GM18526 (cell line): ENCODE results near the gene ZNF319.

ENCODE experiments used
- POLR2A ChIP-seq: IDR thresholded peaks from 3 replicates; pipeline ENCODE4 v1.6.1; 2011; ENCODE audit not compliant: insufficient read length; ENCODE audit errors: extremely low read depth

Gene ZNF319

DNA sequence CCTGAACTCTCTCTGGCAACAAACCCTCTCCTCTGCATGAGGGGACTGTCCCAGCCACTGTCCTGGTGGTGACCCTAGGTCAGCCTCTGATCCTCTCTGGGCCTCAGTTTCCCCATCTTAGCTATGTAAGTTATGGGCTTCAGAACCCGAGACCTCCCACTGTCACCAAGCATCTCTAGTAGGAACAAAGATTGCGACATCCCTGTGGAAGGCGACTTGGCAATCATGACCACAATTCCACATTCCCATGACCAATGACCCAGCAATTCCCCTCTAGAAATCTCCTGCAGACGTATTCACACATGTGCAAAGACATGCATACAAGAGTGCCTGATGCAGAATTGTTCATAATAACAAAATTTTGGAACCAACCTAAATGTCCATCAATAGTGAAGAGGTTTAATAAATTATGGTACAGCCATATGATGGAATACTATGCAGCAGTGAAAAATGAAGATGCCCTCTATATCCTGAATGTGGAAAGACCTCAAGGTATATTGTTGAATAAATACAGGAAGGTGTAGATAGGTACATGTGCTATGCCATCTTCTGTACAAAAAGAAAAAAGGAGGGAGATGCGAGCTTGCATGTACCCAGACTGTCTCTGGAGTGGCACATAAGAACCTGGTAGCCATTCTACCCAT, 50.8 kb downstream of the ZNF319 start:
- no peak for TF ChIP-seq POLR2A

DNA sequence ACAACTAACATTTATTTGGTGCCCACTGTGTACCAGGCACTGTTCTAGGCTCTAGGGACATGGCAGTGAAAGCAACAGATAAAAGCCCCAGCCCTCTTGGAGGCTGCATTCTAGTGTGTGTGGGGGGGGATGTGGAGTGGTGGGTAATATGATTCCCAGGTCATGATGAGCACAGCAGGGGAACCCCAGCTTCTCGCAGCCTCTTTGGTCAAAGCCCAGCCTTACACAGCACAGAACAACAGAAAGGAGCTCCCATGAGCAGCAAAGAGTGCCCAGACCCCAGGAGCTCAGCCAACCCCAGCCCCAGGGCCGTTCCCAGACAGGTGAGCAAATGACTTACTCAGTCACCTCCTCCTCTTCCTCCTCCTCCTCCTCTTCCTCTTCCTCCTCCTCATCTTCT, 51.5 kb downstream of the ZNF319 start:
- no peak for TF ChIP-seq POLR2A

DNA sequence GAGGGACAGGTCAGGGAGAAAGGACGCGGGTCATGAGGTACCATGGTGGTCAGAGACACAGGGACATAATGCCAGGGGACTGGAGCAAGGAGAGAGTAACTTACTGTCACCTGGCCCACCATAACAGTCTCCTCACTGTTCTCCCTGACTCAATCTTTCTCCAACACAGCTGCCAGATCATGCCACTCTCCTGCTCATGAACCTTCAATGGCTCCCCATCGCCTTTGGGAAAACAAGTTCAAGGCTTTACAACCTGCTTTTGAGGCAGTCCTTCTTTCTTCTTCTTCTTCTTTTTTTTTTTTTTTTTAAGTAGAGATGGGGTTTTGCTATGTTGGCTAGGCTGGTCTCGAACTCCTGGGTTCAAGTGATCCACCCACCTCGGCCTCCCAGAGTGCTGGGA, 52.4 kb downstream of the ZNF319 start:
- no peak for TF ChIP-seq POLR2A

DNA sequence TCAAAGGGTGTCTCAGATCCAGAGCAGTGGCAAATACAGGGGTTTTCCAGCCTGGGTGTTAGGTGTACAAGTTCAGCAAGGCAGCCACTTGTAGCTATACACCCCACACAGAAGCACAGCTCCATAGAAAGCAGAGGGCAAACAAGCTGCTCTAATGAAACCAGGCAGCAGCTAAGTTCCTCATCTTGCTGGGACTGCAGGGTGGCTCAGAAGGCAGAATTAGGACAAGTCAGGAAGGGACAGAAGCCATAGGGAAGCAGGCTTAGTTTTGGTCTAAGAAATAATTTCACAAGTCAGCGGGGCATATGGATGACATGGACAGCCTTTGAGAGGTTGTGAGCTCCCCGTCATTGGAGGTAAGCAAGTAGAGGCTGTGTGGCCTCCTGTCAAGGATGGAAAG, 53.2 kb downstream of the ZNF319 start:
- no peak for TF ChIP-seq POLR2A

DNA sequence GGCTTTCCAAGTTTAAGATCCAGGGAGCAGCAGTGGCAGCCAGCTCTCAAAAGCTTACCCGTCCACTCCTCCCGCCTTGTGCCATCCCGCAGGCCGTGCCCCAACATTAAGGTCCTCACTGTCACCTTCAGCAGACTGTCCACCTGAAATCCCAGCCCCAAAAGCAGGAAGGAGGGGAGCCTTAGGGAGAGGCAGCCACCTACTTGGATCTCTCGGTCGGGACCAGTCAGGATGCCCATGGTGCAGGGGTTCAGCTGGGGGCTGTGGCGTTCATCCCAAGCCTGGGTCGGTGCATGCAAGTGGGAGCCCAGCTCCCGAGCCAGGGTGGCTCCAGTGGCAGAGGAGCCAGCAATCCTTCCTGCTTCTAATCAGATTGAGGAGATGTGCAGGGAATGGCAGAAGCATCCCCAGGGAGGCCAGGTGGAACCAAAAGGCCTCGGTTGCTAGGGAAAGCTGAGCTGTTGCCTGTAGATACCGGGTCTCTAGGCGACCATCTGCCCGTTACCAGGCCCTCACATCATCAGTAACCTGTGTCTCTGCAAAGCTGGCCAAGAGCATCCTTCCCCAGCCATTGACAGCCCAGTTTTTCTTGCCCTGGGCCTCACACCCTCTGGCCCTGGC, 54.2 kb downstream of the ZNF319 start:
- TF ChIP-seq POLR2A: no peak

DNA sequence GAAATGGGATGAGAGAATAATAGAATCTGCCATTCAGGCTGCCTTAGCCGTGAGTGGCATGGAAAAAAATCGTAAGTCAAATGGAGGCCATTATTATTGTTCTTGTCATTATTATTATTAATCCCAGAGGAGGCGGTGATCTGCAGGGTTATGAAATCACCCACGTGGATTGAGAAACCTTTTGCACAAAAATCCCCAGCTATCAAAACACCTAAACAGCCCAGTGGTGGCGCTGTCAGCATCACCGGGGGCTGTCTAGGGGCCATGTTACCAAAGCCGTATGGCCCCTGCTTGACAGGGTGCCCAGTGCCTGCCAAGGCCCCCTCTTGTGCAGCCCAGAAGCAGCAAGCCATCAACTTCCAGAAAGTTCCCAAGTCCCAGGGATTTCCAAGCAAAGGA, 54.7 kb downstream of the ZNF319 start:
- TF ChIP-seq POLR2A: no peak

DNA sequence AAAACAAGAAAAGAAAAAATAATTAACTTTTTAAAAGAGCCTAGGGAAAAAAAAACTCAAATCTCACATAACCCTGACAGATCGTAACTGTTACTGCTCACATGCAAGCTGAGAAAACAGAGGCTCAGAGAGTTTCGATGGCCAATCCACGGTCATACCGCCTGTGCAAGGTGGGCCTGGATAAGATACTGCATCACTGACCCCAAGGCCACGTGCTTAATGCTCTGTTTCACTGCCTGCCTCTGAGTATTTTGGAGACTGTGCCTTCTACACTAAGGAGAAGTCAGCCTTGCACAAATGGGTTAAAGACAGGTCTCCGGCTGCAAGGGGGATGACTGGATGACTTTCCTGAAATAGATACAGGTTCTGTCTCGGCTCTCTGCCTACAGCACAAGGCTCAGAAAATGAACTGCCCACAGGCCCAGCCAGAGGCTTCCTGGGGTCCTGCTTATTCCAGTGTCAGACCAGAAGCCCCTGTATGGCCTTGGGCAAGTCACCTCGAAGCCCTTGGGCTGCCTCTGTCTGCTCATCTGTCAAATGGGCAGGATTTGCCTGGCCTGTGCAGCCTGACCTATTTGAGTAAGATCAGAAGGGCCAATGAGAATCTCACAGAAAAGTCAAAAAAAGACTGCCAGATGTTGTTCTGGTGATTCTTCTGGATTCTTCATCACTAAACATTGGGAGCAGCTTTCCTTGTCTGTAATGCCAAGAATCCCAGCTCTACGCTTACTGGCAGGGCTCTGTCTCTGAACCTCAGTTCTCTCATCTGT, 55.3 kb downstream of the ZNF319 start:
- TF ChIP-seq POLR2A: no peak
